ENCODE measurements around the gene ZNF790.
A peak's percentile ranks its signal among the peaks of the same experiment; 100 is the strongest.
"Not testable (repeated sequence)": the region's sequence is repeated elsewhere in the genome, so short reads cannot be mapped to it uniquely, and the experiment has no call there.

The ZNF790 gene

GRCh38 chr19:36821758-36822157 lies 16.4 kb downstream of the ZNF790 start:
- Histone ChIP-seq H3K27ac (ENCODE audit: low read depth, low read length) (no peak overlapping the region), H3K36me3 (ENCODE audit: insufficient read depth, low read length) (peaks cover 53% of the 10 kb centered on the region), H3K4me3 (ENCODE audit: low read depth in 1 of 2, low read length in 2 of 2) (no peak overlapping the region), H3K9ac (ENCODE audit: low read length) (no peak overlapping the region), H3K4me1 (ENCODE audit: insufficient read depth, low read length) (no peaks in the 10 kb centered on the region), H3K27me3 (ENCODE audit: control insufficient read depth in 1 of 2, insufficient read depth in 2 of 2, low read length in 2 of 2) (no peaks in the 10 kb centered on the region), H3K9me3 (ENCODE audit: low read length) (peaks cover 80% of the 10 kb centered on the region)

- Histone ChIP-seq H3K27me3 (ENCODE audit: control insufficient read depth in 1 of 2, insufficient read depth in 2 of 2, low read length in 2 of 2) (no peaks in the 10 kb centered on the region), H3K27ac (ENCODE audit: low read depth, low read length) (no peak overlapping the region), H3K4me3 (ENCODE audit: low read depth in 1 of 2, low read length in 2 of 2) (peak overlapping the region in 1 of 2 donors; percentile 15), H3K36me3 (ENCODE audit: insufficient read depth, low read length) (peaks cover 44% of the 10 kb centered on the region), H3K4me1 (ENCODE audit: insufficient read depth, low read length) (no peaks in the 10 kb centered on the region), H3K9me3 (ENCODE audit: low read length) (peaks cover 85% of the 10 kb centered on the region), H3K9ac (ENCODE audit: low read length) (no peak overlapping the region)
Measured at GRCh38 chr19:36819130-36819630, 19.0 kb downstream of the ZNF790 start.

- Histone ChIP-seq H3K36me3 (ENCODE audit: insufficient read depth, low read length) (peaks cover 8% of the 10 kb centered on the region), H3K27me3 (ENCODE audit: control insufficient read depth in 1 of 2, insufficient read depth in 2 of 2, low read length in 2 of 2) (no peaks in the 10 kb centered on the region), H3K4me3 (ENCODE audit: low read depth in 1 of 2, low read length in 2 of 2) (no peak overlapping the region), H3K9ac (ENCODE audit: low read length) (no peak overlapping the region), H3K27ac (ENCODE audit: low read depth, low read length) (no peak overlapping the region), H3K9me3 (ENCODE audit: low read length) (peaks cover 39% of the 10 kb centered on the region), H3K4me1 (ENCODE audit: insufficient read depth, low read length) (no peaks in the 10 kb centered on the region)
Measured at GRCh38 chr19:36807029-36807428, 31.2 kb downstream of the ZNF790 start.

GRCh38 chr19:36805364-36805763 lies 32.8 kb downstream of the ZNF790 start:
- Histone ChIP-seq H3K4me1 (ENCODE audit: insufficient read depth, low read length) (no peaks in the 10 kb centered on the region), H3K36me3 (ENCODE audit: insufficient read depth, low read length) (peaks cover 8% of the 10 kb centered on the region), H3K9ac (ENCODE audit: low read length) (no peak overlapping the region), H3K4me3 (ENCODE audit: low read depth in 1 of 2, low read length in 2 of 2) (no peak overlapping the region), H3K27me3 (ENCODE audit: control insufficient read depth in 1 of 2, insufficient read depth in 2 of 2, low read length in 2 of 2) (no peaks in the 10 kb centered on the region), H3K9me3 (ENCODE audit: low read length) (peaks cover 27% of the 10 kb centered on the region), H3K27ac (ENCODE audit: low read depth, low read length) (no peak overlapping the region)

GRCh38 chr19:36797786-36798108 lies 40.4 kb downstream of the ZNF790 start:
- no peak overlapping the region for H3K9ac ChIP-seq (ENCODE audit: low read length)
- H3K36me3 ChIP-seq (ENCODE audit: insufficient read depth, low read length), result peaks cover 6% of the 10 kb centered on the region
- H3K4me3 ChIP-seq (ENCODE audit: low read depth in 1 of 2, low read length in 2 of 2), result peak overlapping the region; percentile 80 to 91
- H3K9me3 ChIP-seq (ENCODE audit: low read length), result peaks cover 5% of the 10 kb centered on the region
- no peaks in the 10 kb centered on the region for H3K4me1 ChIP-seq (ENCODE audit: insufficient read depth, low read length)
- peak overlapping the region; percentile 57 for H3K27ac ChIP-seq (ENCODE audit: low read depth, low read length)
- H3K27me3 ChIP-seq (ENCODE audit: control insufficient read depth in 1 of 2, insufficient read depth in 2 of 2, low read length in 2 of 2), result no peaks in the 10 kb centered on the region

GRCh38 chr19:36796714-36796992 lies 41.5 kb downstream of the ZNF790 start:
- H3K27ac ChIP-seq (ENCODE audit: low read depth, low read length), result no peak overlapping the region
- no peaks in the 10 kb centered on the region for H3K27me3 ChIP-seq (ENCODE audit: control insufficient read depth in 1 of 2, insufficient read depth in 2 of 2, low read length in 2 of 2)
- no peaks in the 10 kb centered on the region for H3K9me3 ChIP-seq (ENCODE audit: low read length)
- H3K4me1 ChIP-seq (ENCODE audit: insufficient read depth, low read length), result no peaks in the 10 kb centered on the region
- no peaks in the 10 kb centered on the region for H3K36me3 ChIP-seq (ENCODE audit: insufficient read depth, low read length)
- H3K4me3 ChIP-seq (ENCODE audit: low read depth in 1 of 2, low read length in 2 of 2), result peak overlapping the region; percentile 80 to 91
- H3K9ac ChIP-seq (ENCODE audit: low read length), result no peak overlapping the region

GRCh38 chr19:36791420-36792141 lies 46.6 kb downstream of the ZNF790 start:
- H3K9me3 ChIP-seq (ENCODE audit: low read length); H3K27ac ChIP-seq (ENCODE audit: low read depth, low read length); H3K36me3 ChIP-seq (ENCODE audit: insufficient read depth, low read length); H3K27me3 ChIP-seq (ENCODE audit: control insufficient read depth in 1 of 2, insufficient read depth in 2 of 2, low read length in 2 of 2); H3K4me1 ChIP-seq (ENCODE audit: insufficient read depth, low read length); H3K9ac ChIP-seq (ENCODE audit: low read length); H3K4me3 ChIP-seq (ENCODE audit: low read depth in 1 of 2, low read length in 2 of 2): not testable (repeated sequence)

- no peaks in the 10 kb centered on the region for H3K36me3 ChIP-seq (ENCODE audit: insufficient read depth, low read length)
- peaks cover 18% of the 10 kb centered on the region for H3K4me1 ChIP-seq (ENCODE audit: insufficient read depth, low read length)
- no peaks in the 10 kb centered on the region for H3K27me3 ChIP-seq (ENCODE audit: control insufficient read depth in 1 of 2, insufficient read depth in 2 of 2, low read length in 2 of 2)
- no peaks in the 10 kb centered on the region for H3K9me3 ChIP-seq (ENCODE audit: low read length)
- H3K4me3 ChIP-seq (ENCODE audit: low read depth in 1 of 2, low read length in 2 of 2), result no peak overlapping the region
- no peak overlapping the region for H3K9ac ChIP-seq (ENCODE audit: low read length)
- no peak overlapping the region for H3K27ac ChIP-seq (ENCODE audit: low read depth, low read length)
Measured at GRCh38 chr19:36775768-36776167, 62.4 kb downstream of the ZNF790 start.

GRCh38 chr19:36773223-36773579 lies 65.0 kb downstream of the ZNF790 start:
- H3K9me3 ChIP-seq (ENCODE audit: low read length), result no peaks in the 10 kb centered on the region
- no peaks in the 10 kb centered on the region for H3K36me3 ChIP-seq (ENCODE audit: insufficient read depth, low read length)
- H3K9ac ChIP-seq (ENCODE audit: low read length), result peak overlapping the region; percentile 44
- H3K27me3 ChIP-seq (ENCODE audit: control insufficient read depth in 1 of 2, insufficient read depth in 2 of 2, low read length in 2 of 2), result no peaks in the 10 kb centered on the region
- H3K4me3 ChIP-seq (ENCODE audit: low read depth in 1 of 2, low read length in 2 of 2), result peak overlapping the region; percentile 73 to 82
- H3K27ac ChIP-seq (ENCODE audit: low read depth, low read length), result peak overlapping the region; percentile 89
- H3K4me1 ChIP-seq (ENCODE audit: insufficient read depth, low read length), result peaks cover 18% of the 10 kb centered on the region

GRCh38 chr19:36772311-36773222 lies 65.6 kb downstream of the ZNF790 start, which contains the start of gene ZNF850:
Gene ZNF850, minus strand, starts transcription at chr19:36772807. Its CDS starts 10,201 bp downstream, at chr19:36762606.
- Histone ChIP-seq H3K36me3 (ENCODE audit: insufficient read depth, low read length) (no peaks in the 10 kb centered on the region), H3K9me3 (ENCODE audit: low read length) (no peaks in the 10 kb centered on the region), H3K9ac (ENCODE audit: low read length) (peak within 1 kb of the TSS; percentile 44), H3K27me3 (ENCODE audit: control insufficient read depth in 1 of 2, insufficient read depth in 2 of 2, low read length in 2 of 2) (no peaks in the 10 kb centered on the region), H3K27ac (ENCODE audit: low read depth, low read length) (peak within 1 kb of the TSS; percentile 89), H3K4me3 (ENCODE audit: low read depth in 1 of 2, low read length in 2 of 2) (peak within 1 kb of the TSS; percentile 73 to 82), H3K4me1 (ENCODE audit: insufficient read depth, low read length) (peaks cover 18% of the 10 kb centered on the region)

- Histone ChIP-seq H3K4me1 (ENCODE audit: insufficient read depth, low read length) (peaks cover 18% of the 10 kb centered on the region), H3K36me3 (ENCODE audit: insufficient read depth, low read length) (no peaks in the 10 kb centered on the region), H3K4me3 (ENCODE audit: low read depth in 1 of 2, low read length in 2 of 2) (peak overlapping the region; percentile 73 to 82), H3K27me3 (ENCODE audit: control insufficient read depth in 1 of 2, insufficient read depth in 2 of 2, low read length in 2 of 2) (no peaks in the 10 kb centered on the region), H3K27ac (ENCODE audit: low read depth, low read length) (peak overlapping the region; percentile 89), H3K9ac (ENCODE audit: low read length) (peak overlapping the region; percentile 44), H3K9me3 (ENCODE audit: low read length) (no peaks in the 10 kb centered on the region)
Measured at GRCh38 chr19:36771261-36772231, 66.6 kb downstream of the ZNF790 start.

Measured in muscle layer of colon (tissue), 2 donors.